HG03108 (cell line): ENCODE data around the gene SLF2.
"Not testable (repeated sequence)": the region's sequence is repeated elsewhere in the genome, so short reads cannot be mapped to it uniquely, and the experiment has no call there.

Experiments used
- ATAC-seq: cut with Tn5 transposase; IDR thresholded peaks from one replicate; pipeline ENCODE4 v1.9.1; 2021; ENCODE audit warnings: moderate library complexity; ENCODE audit not compliant: unreplicated experiment

The SLF2 gene

GRCh38 chr10:100960251-100960650 lies 47.5 kb downstream of the SLF2 start:
- no peak for ATAC-seq

DNA sequence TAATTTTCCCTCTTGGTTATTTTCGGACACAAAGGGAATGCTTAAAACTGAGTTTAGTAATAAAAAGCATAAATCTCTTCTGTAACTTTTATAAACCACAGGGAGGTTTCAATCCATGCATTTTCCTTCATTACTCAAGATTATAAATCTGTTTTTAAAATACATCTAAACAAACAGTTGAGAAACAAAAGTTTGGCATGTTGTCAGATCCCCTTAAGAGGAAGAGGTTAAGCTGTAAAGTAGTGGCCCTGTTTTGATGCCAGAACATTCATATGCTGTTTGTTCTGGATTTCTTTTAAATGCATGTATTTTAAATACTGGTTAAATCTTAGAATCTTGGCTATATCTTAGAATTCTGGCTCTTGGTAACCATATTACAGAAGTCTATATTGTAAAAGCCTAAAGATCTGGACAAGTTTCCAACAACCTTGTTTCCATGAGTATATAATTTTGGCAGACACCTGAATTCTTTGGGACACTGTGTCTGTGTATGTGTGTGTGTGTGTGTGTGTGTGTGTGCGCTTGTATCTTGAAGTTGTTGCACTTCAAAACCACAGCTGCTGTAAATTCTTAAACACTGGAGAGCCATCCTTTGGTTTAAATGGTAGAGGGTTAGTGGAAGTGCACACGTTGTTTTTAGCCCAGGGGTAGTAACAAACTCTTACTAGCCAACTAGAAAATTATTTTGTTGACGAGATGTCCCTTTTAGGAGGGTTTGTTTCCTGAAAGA lies 49.8 kb downstream of the SLF2 start:
- no peak for ATAC-seq

- no peak for ATAC-seq
These were observed 51.1 kb downstream of the SLF2 start for GRCh38 chr10:100963826-100964225.

- no peak for ATAC-seq
These were observed 53.1 kb downstream of the SLF2 start for GRCh38 chr10:100965820-100966219.

DNA sequence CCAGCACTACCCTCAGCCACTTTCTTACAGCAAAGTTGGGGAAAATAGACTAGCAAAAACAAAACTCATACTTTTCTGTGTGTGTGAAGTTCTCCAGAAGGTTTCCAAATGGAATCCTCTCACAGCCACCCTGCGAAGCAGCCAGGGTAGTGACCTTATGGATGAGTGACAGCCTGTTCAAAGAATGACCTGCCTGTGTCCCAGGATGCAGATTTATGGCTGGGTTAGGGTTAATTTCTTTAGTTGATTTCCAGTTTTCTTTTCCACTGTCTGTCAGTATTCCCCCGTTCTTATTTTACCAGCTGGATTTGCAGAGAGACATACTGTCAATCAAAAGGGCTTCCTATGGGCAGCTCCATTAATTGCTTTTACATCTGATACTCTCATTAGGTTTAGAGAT lies 54.1 kb downstream of the SLF2 start:
- no peak for ATAC-seq

GRCh38 chr10:100967332-100967731 lies 54.6 kb downstream of the SLF2 start:
- ATAC-seq: no peak

- no peak for ATAC-seq
These were observed 55.4 kb downstream of the SLF2 start for GRCh38 chr10:100968062-100968736.

DNA sequence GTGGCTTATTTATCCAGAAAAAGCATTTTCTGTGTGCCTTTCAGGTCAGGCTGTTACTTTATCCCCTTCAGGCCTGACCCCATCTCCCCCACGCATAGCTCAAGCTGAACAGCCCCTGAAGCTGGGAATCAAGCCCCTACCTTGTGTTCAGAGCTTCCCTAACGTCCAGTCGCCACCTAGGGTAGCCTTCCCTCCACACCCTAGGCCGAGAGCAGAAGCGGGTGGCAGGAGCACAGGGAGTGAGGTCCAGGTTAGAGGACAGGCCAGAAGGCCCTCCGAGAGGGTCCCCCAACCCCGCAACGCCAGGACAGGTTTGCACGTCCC lies 56.1 kb downstream of the SLF2 start:
- ATAC-seq: no peak

GRCh38 chr10:100969187-100970075 lies 56.7 kb downstream of the SLF2 start, which contains the start of gene SEMA4G:
SEMA4G (plus strand) TSS chr10:100969504; CDS start chr10:100972913, 3,409 bp downstream.
- no peak for ATAC-seq

GRCh38 chr10:100970076-100970913 lies 57.5 kb downstream of the SLF2 start:
- no peak for ATAC-seq

DNA sequence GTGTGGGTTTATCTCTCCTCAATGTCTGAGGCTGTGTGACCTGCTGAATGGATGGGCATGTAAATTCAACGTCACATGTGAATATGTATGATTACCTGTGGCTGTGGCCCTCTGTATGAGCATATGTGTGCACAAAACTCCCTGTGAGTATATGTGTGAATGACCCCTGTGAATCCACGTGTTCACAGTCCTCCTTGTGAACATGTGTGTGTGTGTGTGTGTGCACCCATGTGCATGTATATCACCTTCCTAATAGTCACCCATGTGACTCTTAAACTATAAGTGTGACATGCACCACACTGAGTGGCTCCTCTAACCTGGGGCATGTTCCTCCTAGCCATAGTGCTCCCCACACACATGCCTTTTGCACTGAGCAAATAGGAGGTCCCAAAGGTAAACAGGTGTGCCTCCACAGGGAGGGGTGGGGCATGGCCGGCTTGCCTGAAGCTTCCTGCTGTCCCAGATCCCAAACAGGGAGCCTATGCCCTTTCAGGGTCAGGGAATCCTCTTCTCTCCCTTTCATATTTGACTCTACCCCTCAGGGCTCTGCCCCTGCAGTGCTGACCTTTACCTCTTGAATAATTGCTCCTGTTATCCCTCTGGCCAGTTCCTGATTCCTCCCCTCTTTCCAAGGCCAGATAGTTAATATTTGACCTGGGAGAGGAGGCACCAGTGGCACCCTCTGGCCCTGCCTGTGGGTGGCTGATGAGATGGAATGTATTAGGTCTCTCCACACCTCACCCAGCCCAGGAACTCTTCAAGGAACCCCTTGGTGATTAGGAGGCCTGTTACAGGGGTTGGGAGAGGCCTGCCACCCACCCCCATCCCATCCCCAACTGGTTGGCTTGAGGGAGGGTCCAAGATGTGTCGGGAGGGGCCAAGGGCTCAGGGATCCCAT lies 58.4 kb downstream of the SLF2 start:
- no peak for ATAC-seq

- ATAC-seq: no peak
These were observed 59.5 kb downstream of the SLF2 start for GRCh38 chr10:100972115-100972903.

- no peak for ATAC-seq
These were observed 60.3 kb downstream of the SLF2 start for GRCh38 chr10:100972904-100973535.

DNA sequence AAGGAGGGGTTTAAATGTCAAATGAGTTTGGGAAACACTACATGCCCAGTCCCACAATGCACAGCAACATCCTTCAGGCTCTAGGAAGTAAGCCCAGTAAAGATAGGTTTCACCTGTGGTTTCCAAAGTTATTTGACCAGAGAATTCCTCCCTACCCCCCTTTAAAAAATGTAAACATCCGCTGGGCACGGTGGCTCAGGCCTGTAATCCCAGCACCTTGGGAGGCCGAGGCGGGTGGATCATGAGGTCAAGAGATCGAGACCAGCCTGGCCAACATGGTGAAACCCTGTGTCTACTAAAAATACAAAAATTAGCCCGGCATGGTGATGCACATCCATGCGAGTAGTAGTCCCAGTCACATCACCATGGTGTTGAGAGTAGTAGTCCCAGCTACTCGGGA lies 62.6 kb downstream of the SLF2 start:
- not testable (repeated sequence) for ATAC-seq

DNA sequence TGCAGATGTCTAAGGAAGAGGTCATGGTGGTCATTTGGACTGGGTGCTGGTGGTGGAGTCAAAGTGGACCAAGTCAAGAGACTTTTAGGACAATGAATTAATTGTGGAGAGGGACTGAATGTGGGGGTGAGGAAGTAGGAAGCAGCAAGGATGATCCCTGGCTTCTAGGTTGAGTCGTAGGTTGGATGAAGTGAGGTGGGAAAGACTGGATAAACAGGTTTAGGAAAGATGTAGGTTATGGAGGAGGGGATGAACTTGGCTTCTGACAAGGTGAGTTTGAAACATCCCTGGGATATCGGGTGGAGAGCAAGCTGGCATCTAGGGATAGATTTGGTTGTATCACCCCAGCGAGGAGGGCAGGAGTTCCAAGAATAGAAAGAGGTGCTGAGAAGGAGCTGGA lies 64.1 kb downstream of the SLF2 start:
- ATAC-seq: no peak

- ATAC-seq: no peak
These were observed 64.7 kb downstream of the SLF2 start for GRCh38 chr10:100977436-100977835.

GRCh38 chr10:100978121-100978900 lies 65.5 kb downstream of the SLF2 start:
- no peak for ATAC-seq

- no peak for ATAC-seq
These were observed 66.1 kb downstream of the SLF2 start for GRCh38 chr10:100978901-100979195.
